ENCODE measurements around the gene CMC1.

DNA sequence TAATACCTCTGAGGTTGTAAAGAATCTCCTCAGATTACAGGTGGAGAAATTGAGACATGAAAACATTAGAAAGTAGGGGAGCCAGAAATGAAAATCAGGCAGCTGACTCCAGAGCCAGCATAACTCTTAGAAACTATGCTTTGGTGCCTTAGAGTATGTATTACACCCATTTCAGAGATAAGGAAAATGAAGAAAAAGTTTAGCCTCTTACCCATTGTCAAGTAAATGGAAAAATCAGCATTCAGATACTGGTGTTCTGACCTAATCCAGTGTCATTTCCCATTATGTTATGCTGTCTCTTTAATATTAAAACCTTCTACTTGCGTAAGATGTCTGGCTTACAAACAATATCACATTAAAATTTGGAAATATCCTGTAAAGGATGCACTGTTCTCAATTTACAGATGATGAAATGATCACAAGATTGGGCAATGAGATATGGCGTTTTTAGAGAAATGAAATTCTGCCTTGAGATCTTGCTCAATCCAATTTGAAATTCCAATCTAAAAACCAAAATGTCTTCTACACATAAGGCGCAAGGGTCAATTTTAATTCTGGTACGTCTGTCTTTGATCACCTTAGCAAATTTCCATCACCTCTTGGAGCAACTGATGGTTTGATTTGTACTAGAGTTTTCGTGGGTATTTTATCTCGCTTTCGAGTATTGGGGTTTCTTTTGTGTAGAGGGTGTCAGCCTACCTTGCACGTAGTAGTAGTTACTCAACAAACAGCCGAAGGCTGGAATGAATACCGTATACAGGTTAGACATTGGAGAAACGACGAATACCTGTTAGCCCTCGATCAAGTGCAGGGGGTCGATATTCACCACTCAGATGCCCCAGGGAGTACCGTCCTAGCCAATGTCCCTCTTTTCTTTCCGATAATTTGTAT, 106.2 kb downstream of the CMC1 start:
- TF ChIP-seq, protein P1, sequence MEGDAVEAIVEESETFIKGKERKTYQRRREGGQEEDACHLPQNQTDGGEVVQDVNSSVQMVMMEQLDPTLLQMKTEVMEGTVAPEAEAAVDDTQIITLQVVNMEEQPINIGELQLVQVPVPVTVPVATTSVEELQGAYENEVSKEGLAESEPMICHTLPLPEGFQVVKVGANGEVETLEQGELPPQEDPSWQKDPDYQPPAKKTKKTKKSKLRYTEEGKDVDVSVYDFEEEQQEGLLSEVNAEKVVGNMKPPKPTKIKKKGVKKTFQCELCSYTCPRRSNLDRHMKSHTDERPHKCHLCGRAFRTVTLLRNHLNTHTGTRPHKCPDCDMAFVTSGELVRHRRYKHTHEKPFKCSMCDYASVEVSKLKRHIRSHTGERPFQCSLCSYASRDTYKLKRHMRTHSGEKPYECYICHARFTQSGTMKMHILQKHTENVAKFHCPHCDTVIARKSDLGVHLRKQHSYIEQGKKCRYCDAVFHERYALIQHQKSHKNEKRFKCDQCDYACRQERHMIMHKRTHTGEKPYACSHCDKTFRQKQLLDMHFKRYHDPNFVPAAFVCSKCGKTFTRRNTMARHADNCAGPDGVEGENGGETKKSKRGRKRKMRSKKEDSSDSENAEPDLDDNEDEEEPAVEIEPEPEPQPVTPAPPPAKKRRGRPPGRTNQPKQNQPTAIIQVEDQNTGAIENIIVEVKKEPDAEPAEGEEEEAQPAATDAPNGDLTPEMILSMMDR (conservative IDR thresholded peaks at IDR 0.05): no peak
- TF ChIP-seq ZFX (IDR thresholded peaks at IDR 0.05): no peak
